H1 (cell line): ENCODE measurements around the gene IL1RAPL1. TPM values are rescaled to one million over a fixed set of nuclear protein-coding genes. Genes with fewer than 3 reads are reported as not detected.

ENCODE experiments used
- ASH2L ChIP-seq: fragments of 200-600, 300-600 bp; sonication (generic); IDR thresholded peaks from one replicate; pipeline ENCODE4 v1.7.1; 2017; ENCODE audit warnings: low read length
- CHD2 ChIP-seq: IDR thresholded peaks from 2 replicates; pipeline ENCODE4 v1.6.1; 2012; ENCODE audit warnings: low read length, improper control_type of control experiment
- GABPA ChIP-seq: IDR thresholded peaks from 2 replicates; pipeline ENCODE4 v1.6.1; 2011; ENCODE audit warnings: mild to moderate bottlenecking, low read length, moderate library complexity, borderline replicate concordance; ENCODE audit not compliant: insufficient read depth
- RXRA ChIP-seq: IDR thresholded peaks from 2 replicates; pipeline ENCODE4 v1.6.1; 2011; ENCODE audit warnings: low read depth, mild to moderate bottlenecking, low read length, moderate library complexity; ENCODE audit not compliant: insufficient read depth
- SP2 ChIP-seq: IDR thresholded peaks from 2 replicates; pipeline ENCODE4 v1.6.1; 2012; ENCODE audit warnings: mild to moderate bottlenecking, low read length, inconsistent platforms
- polyA plus RNA-seq, 7 experiments: library from polyadenylated mRNA; depleted of rRNA in 3 of 7; stranded (reverse) in 5 of 7; unstranded in 2 of 7; fragments of >200 nt in 5 of 7; fragments of 200-250 nt in 2 of 7; gene quantifications; 1 replicate in 5 of 7; 2 replicates in 1 of 7; 4 replicates in 1 of 7; pipeline versions ENCODE4 v1.2.1 to v1.2.3, GENCODE V29; 2011 to 2013; ENCODE audit warnings: missing spikeins in 2 of 7, mixed read lengths in 2 of 7
- total RNA-seq: library from RNA; stranded (reverse); fragmentation: NEBNext Ultra II Directional; extraction: Animal tissue kit (Norgen Biotek cat#: 25700); gene quantifications from 2 replicates; pipeline ENCODE4 v1.2.1, GENCODE V29; 2021
- TF ChIP-seq, protein P1 (sequence below): IDR thresholded peaks from 2 replicates; pipeline ENCODE4 v1.6.1; 2012; ENCODE audit warnings: inconsistent platforms

Gene IL1RAPL1
- total and polyA plus RNA-seq, 2 of the 8 experiments (the other 6 are each of a cell fraction or from before 2014, with no cell fraction given): 0.11 to 0.35 TPM

GRCh38 chrX:29690061-29690460 lies 1102.8 kb downstream of the IL1RAPL1 start (continued):
- TF ChIP-seq RXRA: no peak
- TF ChIP-seq, protein P1, sequence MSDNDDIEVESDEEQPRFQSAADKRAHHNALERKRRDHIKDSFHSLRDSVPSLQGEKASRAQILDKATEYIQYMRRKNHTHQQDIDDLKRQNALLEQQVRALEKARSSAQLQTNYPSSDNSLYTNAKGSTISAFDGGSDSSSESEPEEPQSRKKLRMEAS: no peak
- TF ChIP-seq ASH2L: no peak
- no peak for TF ChIP-seq CHD2
- TF ChIP-seq SP2: no peak
- no peak for TF ChIP-seq GABPA
- TF ChIP-seq, all 59 proteins: peak for 0
